Ishikawa (cell line): ENCODE results near the gene FRMPD2.

Experiments
- CREB1 ChIP-seq: IDR thresholded peaks from 2 replicates; pipeline ENCODE4 v1.6.1; 2012; ENCODE audit warnings: low read depth
- EP300 ChIP-seq: IDR thresholded peaks from 2 replicates; pipeline ENCODE4 v1.6.1; 2012; ENCODE audit warnings: borderline replicate concordance
- NFIC ChIP-seq: IDR thresholded peaks from 2 replicates; pipeline ENCODE4 v1.6.1; 2012
- RAD21 ChIP-seq: IDR thresholded peaks from 2 replicates; pipeline ENCODE4 v1.6.1; 2012; ENCODE audit warnings: low read depth
- TF ChIP-seq, protein P1 (sequence below): IDR thresholded peaks from 2 replicates; pipeline ENCODE4 v1.6.1; 2012; ENCODE audit warnings: low read depth, mild to moderate bottlenecking

DNA sequence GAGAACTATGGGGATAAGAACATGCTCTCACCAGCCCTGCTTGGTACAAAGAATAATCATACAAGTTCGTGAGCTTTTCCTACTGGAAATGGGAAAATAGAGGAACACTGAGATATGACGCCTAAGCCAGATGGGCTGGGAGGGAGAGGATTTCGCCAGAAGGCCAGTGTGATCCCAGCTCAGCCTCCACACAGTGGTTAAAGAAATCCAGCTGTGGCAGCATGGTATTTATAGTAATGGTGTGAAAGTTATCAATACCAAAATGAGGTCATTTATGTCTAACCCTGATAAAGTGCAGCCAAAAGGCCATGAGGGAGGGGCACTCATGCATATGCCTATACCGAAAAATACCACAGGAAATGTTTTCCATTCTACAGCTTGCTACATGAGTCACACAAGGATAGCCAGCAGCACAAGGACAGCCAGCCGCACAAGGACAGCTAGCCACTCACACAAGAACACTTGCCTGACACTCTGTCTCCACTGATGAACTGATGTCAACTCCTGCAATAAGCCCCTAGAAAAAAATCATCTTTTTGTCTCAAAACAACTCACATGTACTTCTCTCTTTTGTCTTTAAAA is 49.4 kb downstream of the FRMPD2 start:
- TF ChIP-seq CREB1 (no peak), EP300 (no peak), RAD21 (no peak), NFIC (no peak)
- TF ChIP-seq, protein P1, sequence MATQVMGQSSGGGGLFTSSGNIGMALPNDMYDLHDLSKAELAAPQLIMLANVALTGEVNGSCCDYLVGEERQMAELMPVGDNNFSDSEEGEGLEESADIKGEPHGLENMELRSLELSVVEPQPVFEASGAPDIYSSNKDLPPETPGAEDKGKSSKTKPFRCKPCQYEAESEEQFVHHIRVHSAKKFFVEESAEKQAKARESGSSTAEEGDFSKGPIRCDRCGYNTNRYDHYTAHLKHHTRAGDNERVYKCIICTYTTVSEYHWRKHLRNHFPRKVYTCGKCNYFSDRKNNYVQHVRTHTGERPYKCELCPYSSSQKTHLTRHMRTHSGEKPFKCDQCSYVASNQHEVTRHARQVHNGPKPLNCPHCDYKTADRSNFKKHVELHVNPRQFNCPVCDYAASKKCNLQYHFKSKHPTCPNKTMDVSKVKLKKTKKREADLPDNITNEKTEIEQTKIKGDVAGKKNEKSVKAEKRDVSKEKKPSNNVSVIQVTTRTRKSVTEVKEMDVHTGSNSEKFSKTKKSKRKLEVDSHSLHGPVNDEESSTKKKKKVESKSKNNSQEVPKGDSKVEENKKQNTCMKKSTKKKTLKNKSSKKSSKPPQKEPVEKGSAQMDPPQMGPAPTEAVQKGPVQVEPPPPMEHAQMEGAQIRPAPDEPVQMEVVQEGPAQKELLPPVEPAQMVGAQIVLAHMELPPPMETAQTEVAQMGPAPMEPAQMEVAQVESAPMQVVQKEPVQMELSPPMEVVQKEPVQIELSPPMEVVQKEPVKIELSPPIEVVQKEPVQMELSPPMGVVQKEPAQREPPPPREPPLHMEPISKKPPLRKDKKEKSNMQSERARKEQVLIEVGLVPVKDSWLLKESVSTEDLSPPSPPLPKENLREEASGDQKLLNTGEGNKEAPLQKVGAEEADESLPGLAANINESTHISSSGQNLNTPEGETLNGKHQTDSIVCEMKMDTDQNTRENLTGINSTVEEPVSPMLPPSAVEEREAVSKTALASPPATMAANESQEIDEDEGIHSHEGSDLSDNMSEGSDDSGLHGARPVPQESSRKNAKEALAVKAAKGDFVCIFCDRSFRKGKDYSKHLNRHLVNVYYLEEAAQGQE, result no peak
